AG04450 (cell line): Measurements from ENCODE around the gene TRPC3. TPM values are rescaled to one million over a fixed set of nuclear protein-coding genes. Genes with fewer than 3 reads are reported as not detected.

Experiments
- CTCF ChIA-PET: fragments of 300-600, 350-600 bp; formaldehyde crosslinking; extraction: SDS; loops from one replicate; lab custom pipeline; 2022; ENCODE audit warnings: antibody characterized with exemption, inconsistent platforms; lab: Charles Lee
- POLR2A ChIA-PET: fragments of 350-600 bp; formaldehyde crosslinking; extraction: SDS; loops from one replicate; lab custom pipeline; 2021; ENCODE audit warnings: antibody characterized with exemption, inconsistent platforms; lab: Yijun Ruan, JAX
- DNase-seq: peaks from one replicate; pipeline ENCODE4 v3.0.0-alpha.2; 2011; ENCODE audit warnings: low read depth, low spot score
- H3K27ac ChIP-seq: one replicate; pipeline ENCODE4 v1.5.1; 2012; ENCODE audit warnings: low read depth, low read length, control low read depth
- H3K27me3 ChIP-seq: one replicate; pipeline ENCODE4 v1.6.0; 2012; ENCODE audit warnings: low read length; ENCODE audit not compliant: control insufficient read depth, insufficient read depth
- H3K4me3 ChIP-seq: 2 replicates; pipeline ENCODE4 v1.5.1; 2011; ENCODE audit warnings: mild to moderate bottlenecking, low read depth, low read length, control low read depth
- H3K9me3 ChIP-seq: 2 replicates; pipeline ENCODE4 v1.5.1; 2012; ENCODE audit warnings: low read length; ENCODE audit not compliant: control insufficient read depth, insufficient read depth
- CTCF ChIP-seq: IDR thresholded peaks from 2 replicates; pipeline ENCODE4 v1.5.1; 2011; ENCODE audit warnings: low read depth, low read length, control low read depth, inconsistent platforms
- polyA plus RNA-seq: library from polyadenylated mRNA; depleted of rRNA; stranded (reverse); fragments of >200 nt; gene quantifications from 2 replicates; pipeline ENCODE4 v1.2.3, GENCODE V29; 2011; rRNA removed

The TRPC3 gene
- polyA plus RNA-seq, 1 experiment, result 2.3 TPM

GRCh38 chr4:121829511-121829910 lies 122.3 kb downstream of the TRPC3 start:
- CTCF ChIA-PET, result no interaction called here
- H3K27ac ChIP-seq, result no peak overlapping the region

More at GRCh38 chr4:121829511-121829910, 122.3 kb downstream of the TRPC3 start:
- H3K9me3 ChIP-seq, result no peaks in the 10 kb centered on the region
- no peaks in the 10 kb centered on the region for H3K27me3 ChIP-seq
- POLR2A ChIA-PET, result no interaction called here
- DNase-seq, result no peak
- H3K4me3 ChIP-seq, result no peak overlapping the region
- no peak for TF ChIP-seq CTCF

Other genes with a start within 250 kb of the TRPC3 start
- gene SMIM43, start 186.9 kb downstream of the TRPC3 start, polyA plus RNA-seq, result 6.0 and 7.4 TPM in 2 replicates
- gene EXOSC9, start 150.7 kb downstream of the TRPC3 start, polyA plus RNA-seq, result 23.5 and 34.7 TPM in 2 replicates
- 13.1 and 18.6 TPM in 2 replicates for gene CCNA2, start 128.2 kb downstream of the TRPC3 start, polyA plus RNA-seq
- gene BBS7, start 81.6 kb downstream of the TRPC3 start, polyA plus RNA-seq, result 22.2 and 28.9 TPM in 2 replicates
- 48.2 and 69.3 TPM in 2 replicates for gene BLTP1, start 200.3 kb upstream of the TRPC3 start, polyA plus RNA-seq